MV-4-11 (cell line): ENCODE results near the gene CXCR4.
"Not testable (repeated sequence)": the region's sequence is repeated elsewhere in the genome, so short reads cannot be mapped to it uniquely, and the experiment has no call there.

Experiments used
- DNase-seq: peaks from one replicate; lab custom pipeline; 2025; lab: John Stamatoyannopoulos, UW

CXCR4 gene

GRCh38 chr2:136115183-136115761 is 2.7 kb downstream of the CXCR4 start:
- DNase-seq, result no peak

GRCh38 chr2:136114382-136114781 is 3.6 kb downstream of the CXCR4 start:
- DNase-seq, result peak; percentile 75

DNA sequence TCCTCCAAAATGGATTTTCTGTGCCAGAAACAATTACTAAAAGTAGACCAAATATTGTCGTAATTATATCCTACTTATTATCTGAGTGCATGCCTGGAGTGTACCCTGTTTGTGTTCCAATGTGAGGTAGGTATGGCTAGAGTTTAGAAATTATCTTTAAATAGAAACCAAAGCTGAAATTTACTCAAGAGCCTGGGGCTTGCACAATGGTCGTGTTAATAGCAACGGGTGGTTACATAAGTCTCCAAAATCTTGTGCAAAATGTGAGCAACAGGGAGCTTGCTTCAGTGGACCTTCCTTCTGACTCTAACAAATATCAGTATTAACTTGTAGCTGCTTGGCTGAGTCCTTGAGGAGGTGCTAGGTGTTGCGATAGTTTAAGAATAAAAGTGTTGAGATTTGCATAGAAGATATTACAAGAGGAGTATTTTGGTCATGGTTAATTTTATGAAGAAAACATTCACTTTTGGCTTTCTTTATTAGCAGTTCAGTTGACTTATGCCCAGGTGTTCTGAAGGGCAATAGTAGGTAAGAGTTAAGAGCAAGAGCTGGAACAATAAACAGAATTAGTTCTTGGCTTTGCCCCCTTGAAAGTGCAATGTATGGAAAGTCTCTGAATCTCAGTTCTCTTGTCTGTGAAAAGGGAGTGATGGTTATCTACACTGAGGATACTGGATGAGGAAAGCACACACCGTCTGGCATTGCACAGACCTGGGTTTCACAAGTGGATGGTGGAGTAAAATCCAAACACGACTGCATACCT is 4.6 kb downstream of the CXCR4 start:
- DNase-seq, result peak; percentile 93

DNA sequence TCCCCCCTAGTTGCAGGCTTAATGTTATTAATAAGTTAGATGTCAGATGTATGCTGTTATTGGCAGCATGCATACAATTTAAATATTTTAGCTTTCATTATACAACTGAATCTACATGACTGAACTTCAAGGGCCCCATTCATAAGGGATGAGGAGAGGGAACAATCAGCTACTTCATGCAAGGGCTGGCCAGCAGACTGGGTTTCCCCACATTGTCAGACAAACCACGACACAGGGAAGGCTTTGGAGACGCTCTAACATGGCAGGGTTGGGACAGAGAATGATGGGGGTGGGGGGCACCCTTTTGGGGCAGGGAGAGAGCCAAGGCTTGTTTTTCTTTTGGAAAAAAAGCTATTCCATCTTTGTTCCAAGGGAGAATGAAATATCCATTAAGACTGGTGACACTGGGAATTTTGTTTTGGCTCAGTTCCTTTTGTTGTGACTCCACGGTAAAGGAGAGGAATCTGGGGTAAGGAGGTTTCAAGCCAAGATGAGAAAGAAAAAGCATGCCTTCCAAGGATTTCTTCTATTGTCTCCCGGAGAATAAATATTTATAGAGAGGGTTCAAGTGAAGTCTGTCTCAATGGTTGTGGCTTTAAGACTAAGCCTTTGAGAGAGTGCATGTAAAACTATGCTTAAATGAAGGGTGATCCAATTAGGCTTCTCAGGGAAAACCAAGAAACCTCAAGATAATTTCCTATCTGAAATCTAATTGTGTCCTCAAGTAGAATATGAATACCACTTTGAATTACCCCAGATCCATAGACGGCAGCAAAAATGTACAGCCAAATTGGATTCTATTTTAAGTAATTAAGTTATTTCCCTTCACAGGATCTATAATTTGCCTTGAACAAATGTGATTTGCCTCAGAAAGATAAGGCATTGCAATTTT is 5.4 kb downstream of the CXCR4 start:
- peak; percentile 38 for DNase-seq

GRCh38 chr2:136111711-136112110 is 6.2 kb downstream of the CXCR4 start:
- no peak for DNase-seq

GRCh38 chr2:136110526-136110925 is 7.4 kb downstream of the CXCR4 start:
- peak; percentile 81 for DNase-seq

- DNase-seq, result no peak
Observed at GRCh38 chr2:136108463-136108862, 9.5 kb downstream of the CXCR4 start.

GRCh38 chr2:136107051-136108033 is 10.6 kb downstream of the CXCR4 start:
- DNase-seq, result no peak

DNA sequence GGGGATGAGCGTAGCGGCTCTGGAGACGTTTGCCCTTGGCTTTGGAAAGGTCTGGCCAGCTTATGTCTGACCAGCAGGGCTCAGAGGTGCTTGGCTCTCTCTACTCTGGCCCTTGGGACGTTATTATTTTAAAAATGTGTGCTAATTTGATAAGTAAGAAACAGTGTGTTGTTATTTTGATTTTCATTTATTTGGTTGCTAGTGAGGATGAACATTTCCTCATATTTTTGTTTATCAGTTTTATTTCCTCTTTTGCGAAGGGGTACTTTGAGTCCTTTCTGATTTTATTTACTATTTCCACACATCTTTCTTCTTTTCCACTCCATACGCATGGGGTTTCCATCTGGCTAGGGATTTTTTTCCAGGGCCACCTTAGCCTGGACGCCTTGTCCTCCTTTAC is 11.4 kb downstream of the CXCR4 start:
- DNase-seq, result peak; percentile 20

GRCh38 chr2:136104977-136105376 is 13.0 kb downstream of the CXCR4 start:
- no peak for DNase-seq

GRCh38 chr2:136101042-136101441 is 16.9 kb downstream of the CXCR4 start:
- DNase-seq, result no peak

DNA sequence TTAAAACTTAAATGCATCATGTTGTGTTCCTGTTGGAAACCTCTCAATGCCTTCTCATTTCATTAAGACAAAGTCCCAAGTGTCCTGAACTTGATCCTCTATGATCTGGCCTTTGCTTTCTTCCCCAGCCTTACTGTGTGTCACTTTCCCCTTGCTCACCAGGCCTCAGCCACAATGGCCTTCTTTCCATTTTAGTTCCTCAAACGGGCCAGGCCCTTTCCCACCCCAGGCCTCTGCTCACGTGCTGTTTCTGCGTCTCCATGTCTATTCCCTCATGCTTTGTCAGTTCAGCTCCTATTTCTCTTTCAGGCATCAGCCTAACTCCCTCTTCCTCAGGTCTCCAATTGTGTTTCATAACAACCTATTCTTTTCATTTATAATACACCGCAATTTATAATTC is 19.5 kb downstream of the CXCR4 start:
- DNase-seq, result peak; percentile 74

- DNase-seq, result no peak
Observed at GRCh38 chr2:136093583-136093982, 24.4 kb downstream of the CXCR4 start.

DNA sequence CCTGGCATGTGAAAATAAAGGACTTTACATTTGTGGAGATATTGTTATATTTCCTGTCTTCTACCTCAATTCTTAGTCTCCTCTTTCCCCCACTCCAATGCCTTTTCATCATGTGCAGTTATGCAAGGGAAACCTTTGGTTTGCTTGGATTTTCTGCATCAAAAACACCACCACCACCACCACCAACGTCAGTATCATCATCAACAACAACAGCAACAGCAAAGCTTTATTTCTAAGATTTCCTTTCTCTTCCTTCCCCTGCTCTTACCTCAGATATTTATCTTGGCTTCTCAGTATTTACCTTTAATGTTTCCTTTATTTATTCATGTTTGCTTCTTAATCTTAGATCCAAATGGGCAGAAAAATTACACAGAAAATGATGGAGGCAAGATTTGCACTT is 26.1 kb downstream of the CXCR4 start:
- no peak for DNase-seq

GRCh38 chr2:136087901-136088460 is 30.0 kb downstream of the CXCR4 start:
- not testable (repeated sequence) for DNase-seq

- no peak for DNase-seq
Observed at GRCh38 chr2:136086253-136087016, 31.5 kb downstream of the CXCR4 start.

DNA sequence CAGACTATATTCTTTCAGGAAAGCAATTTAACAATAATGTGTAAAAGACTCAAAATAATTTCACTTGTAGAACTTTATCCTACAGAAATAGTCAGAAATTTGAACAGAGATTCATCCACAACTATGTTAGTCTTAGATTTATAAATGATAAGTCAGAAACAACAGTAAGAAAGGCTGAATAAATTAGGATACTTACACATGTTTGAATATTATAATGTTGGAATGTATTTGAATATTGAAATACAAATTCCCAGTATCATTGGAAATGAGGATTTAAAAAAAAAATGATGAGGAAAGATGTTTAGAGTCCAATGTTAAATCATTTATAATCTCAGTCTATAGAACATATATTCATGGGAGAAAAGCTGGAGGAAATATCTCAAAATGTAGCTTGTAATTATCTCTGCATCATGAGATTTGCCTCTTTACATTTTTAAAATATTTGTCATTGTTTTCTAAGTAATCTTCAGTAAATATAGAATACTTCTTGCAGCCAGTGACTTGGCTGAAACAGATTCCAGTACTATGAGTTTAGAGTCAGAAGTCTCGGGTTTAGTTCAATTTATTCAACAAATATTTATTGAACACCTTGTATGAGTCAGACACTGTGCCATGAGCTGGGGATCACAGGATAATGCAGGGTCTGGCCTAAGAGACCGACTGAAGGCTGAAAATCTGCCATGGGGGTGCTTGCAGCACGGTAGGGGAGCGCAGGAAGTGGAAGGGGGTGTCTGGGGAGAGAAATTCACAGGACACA is 32.3 kb downstream of the CXCR4 start:
- no peak for DNase-seq

DNA sequence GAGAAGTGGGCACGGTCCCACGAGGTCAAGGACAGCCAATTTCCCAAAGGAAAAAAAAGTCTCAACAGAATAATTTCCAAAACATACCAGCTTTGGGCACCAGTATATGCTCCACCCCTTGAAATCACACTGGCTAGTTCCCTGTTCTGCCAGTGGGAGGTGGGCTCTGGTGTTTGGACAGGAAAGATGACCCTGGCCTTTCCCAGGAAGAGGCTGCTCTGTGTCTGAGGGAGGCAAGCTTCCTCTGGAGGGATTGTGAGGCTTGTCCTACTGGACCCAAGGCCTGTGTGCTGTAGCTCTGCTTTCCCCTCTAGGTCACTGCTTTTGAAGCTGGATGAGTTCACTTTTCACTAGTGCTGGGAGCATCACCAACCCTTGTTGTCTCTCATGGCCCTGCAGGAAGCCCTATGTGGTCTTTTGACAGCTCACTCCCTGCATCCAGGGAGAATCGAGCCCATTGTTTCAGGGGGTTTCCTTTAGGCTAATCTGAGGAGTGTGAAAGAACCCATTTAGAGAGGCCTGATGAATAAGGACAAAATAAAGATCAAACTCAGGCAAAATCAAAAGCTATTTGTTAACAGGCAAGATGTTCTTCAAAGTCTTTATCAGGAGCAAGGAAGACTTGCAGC is 36.3 kb downstream of the CXCR4 start:
- DNase-seq, result no peak

DNA sequence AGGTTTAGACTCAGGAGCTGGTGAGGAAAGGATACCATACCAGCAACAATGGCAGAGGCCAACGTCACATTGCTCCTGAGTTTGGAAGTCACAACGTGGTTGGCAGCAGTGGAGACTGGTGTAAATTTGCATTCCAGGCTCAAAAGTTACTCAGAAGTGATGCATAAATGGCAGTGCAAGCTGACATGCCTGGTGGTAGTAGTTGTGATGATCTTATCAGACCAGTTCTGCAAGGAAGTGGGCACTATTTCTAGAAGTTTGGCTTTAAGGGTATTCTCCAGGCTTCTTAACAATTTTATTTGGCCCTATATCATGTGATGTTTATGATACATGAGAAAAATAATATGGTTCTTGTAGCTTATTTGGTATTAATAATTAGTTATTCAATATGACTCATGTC is 37.8 kb downstream of the CXCR4 start:
- DNase-seq, result no peak
